Testis (tissue), 2 donors: Measurements from ENCODE around the gene TCF4.

Source experiments
- CTCF ChIP-seq, 3 experiments: fragments of 450-650 bp in 2 of 3; fragments of 200-600 bp in 1 of 3; sonication (generic) in 1 of 3; IDR thresholded peaks; one replicate each; pipeline ENCODE4 v1.5.1; 2016 to 2019; ENCODE audit warnings: antibody characterized with exemption in 3 of 3, mild to moderate bottlenecking in 2 of 3, moderate library complexity in 1 of 3
- POLR2A ChIP-seq: fragments of 450-650 bp; IDR thresholded peaks from one replicate; pipeline ENCODE4 v1.6.1; 2017; ENCODE audit warnings: antibody characterized with exemption, mild to moderate bottlenecking, moderate library complexity

- TF ChIP-seq CTCF (IDR thresholded peaks at IDR 0.05) (no peak), POLR2A (no peak)
These were observed 374.4 kb downstream of the TCF4 start for GRCh38 chr18:55213586-55213985.
